K562 treated with DMSO at 1 percent for 24 hours (cell line): Measurements from ENCODE around the gene IL9R. TPM values are rescaled to one million over a fixed set of nuclear protein-coding genes. Genes with fewer than 3 reads are reported as not detected.

ENCODE experiments used
- total RNA-seq: library from RNA; unstranded; fragments of 300-600 nt; gene quantifications from 2 replicates; pipeline ENCODE4 v1.2.3, GENCODE V29; 2022; ENCODE audit warnings: low read depth; ENCODE audit not compliant: insufficient read depth

IL9R gene
- total RNA-seq, result 0.41 and 1.1 TPM in 2 replicates

GRCh38 chrX:155997436-155997835, at the start of gene IL9R:
IL9R (plus strand) TSS chrX:155997696; CDS start chrX:155997760, 64 bp downstream.

Other genes starting within 250 kb of the IL9R start
- 46.2 and 58.5 TPM in 2 replicates for gene VAMP7, start 116.4 kb upstream of the IL9R start, total RNA-seq